Right lobe of liver (tissue), 6 donors: ENCODE results near the gene CYBC1. TPM values are rescaled to one million over a fixed set of nuclear protein-coding genes. Genes with fewer than 3 reads are reported as not detected.

Source experiments
- ATAC-seq, 4 donors: fragments of 200-7000 bp; cut with Tn5 transposase; one replicate each; pipeline ENCODE4 v1.9.1; 2020; ENCODE audit warnings: mild to moderate bottlenecking in 4 of 4, moderate library complexity in 4 of 4
- DNase-seq, 3 donors: peaks; one replicate each; pipeline ENCODE4 v3.0.0-alpha.2; 2020
- H3K27ac ChIP-seq, 3 donors: fragments of 200-600 bp; one replicate each; pipeline ENCODE4 v1.8.0; 2022
- H3K27me3 ChIP-seq, 2 donors: fragments of 200-600 bp; one replicate each; pipeline ENCODE4 v1.8.0; 2022
- H3K36me3 ChIP-seq, 4 donors: fragments of 200-600 bp; sonication (generic) in 1 of 4; one replicate each; pipeline versions ENCODE4 v1.5.1 to v1.8.0; 2017 to 2022; ENCODE audit warnings: control low read depth in 1 of 4
- H3K4me1 ChIP-seq, 4 donors: fragments of 200-600 bp; sonication (generic) in 1 of 4; one replicate each; pipeline versions ENCODE4 v1.5.1 to v1.8.0; 2017 to 2022; ENCODE audit warnings: control low read depth in 1 of 4
- H3K4me3 ChIP-seq, 3 donors: fragments of 200-600 bp; one replicate each; pipeline ENCODE4 v1.8.0; 2022
- H3K9me3 ChIP-seq, 4 donors: fragments of 200-600 bp; sonication (generic) in 1 of 4; one replicate each; pipeline versions ENCODE4 v1.5.1 to v1.8.0; 2017 to 2022; ENCODE audit warnings: control low read depth in 1 of 4
- CTCF ChIP-seq, 4 donors: fragments of 200-600 bp in 3 of 4; fragments of 450-650 bp in 1 of 4; IDR thresholded peaks; one replicate each; pipeline versions ENCODE4 v1.5.1 to v1.8.0; 2016 to 2022; ENCODE audit warnings: antibody characterized with exemption in 4 of 4, mild to moderate bottlenecking in 2 of 4
- POLR2A ChIP-seq: fragments of 450-650 bp; IDR thresholded peaks from one replicate; pipeline ENCODE4 v1.6.1; 2017; ENCODE audit warnings: antibody characterized with exemption, mild to moderate bottlenecking
- WGBS: methylation state at CpG from one replicate; pipeline ENCODE4 v1.1.6; 2018; ENCODE audit warnings: low coverage, low lambda C conversion rate; ENCODE audit not compliant: insufficient coverage; ENCODE audit errors: missing lambda C conversion rate; 5-methylcytosine and 5-hydroxymethylcytosine counted together
- intact Hi-C, 2 donors: fragments of 100-400 bp; cut with DNase I; formaldehyde crosslinking; loops; one replicate each; pipeline versions ENCODE4 v1.11.2 to v1.14.1; 2022
- total RNA-seq, 6 experiments: library from RNA; depleted of rRNA in 2 of 6; stranded (reverse); fragments of >200 nt in 2 of 6; fragmentation: NEBNext Ultra II Directional in 3 of 6; extraction: Animal tissue kit (Norgen Biotek cat#: 25700) in 3 of 6; gene quantifications; one replicate each; pipeline versions ENCODE4 v1.1.0 to v1.2.4, GENCODE V29; 2016 to 2023
- donor health status: DM: no; HTN: yes; CAD: no.
- donor health status: DM: no; HTN: no; CAD: no.
- donor health status: DM: no; HTN: no; CAD: no.
- donor health status: DM: no; HTN: yes; CAD: no.
- donor health status: DM: no; HTN: yes; CAD: no.

The CYBC1 gene
- total RNA-seq, 6 experiments from 2014 or later, result 29.4 to 82.4 (median 46.4) TPM

- no peaks in the 10 kb centered on the region for H3K27me3 ChIP-seq
- DNase-seq (no peak), ATAC-seq (no peak)
- H3K27ac ChIP-seq, result no peak overlapping the region
- no peaks in the 10 kb centered on the region for H3K9me3 ChIP-seq
- intact Hi-C loops, result no loop called here
- no peaks in the 10 kb centered on the region for H3K36me3 ChIP-seq
- H3K4me3 ChIP-seq, result no peak overlapping the region
- peaks cover 0 to 4% (median under 1%) of the 10 kb centered on the region in 4 donors for H3K4me1 ChIP-seq
- no peak for TF ChIP-seq CTCF (IDR thresholded peaks at IDR 0.05)
- TF ChIP-seq POLR2A, result no peak
- WGBS, result 87% methylated on average over 6 of the region's 12 CpGs
Observed at GRCh38 chr17:82495844-82496528, 45.4 kb upstream of the CYBC1 start.

- no peak overlapping the region for H3K4me3 ChIP-seq
- intact Hi-C loops, result no loop called here
- no peaks in the 10 kb centered on the region for H3K27me3 ChIP-seq
- peaks cover 0 to 4% (median under 1%) of the 10 kb centered on the region in 4 donors for H3K4me1 ChIP-seq
- peak overlapping the region in 1 of 3 donors; percentile 43 for H3K27ac ChIP-seq
- H3K36me3 ChIP-seq, result no peaks in the 10 kb centered on the region
- peak; percentile 82 to 85 (median 83) for ATAC-seq
- peak; percentile 76 to 97 (median 88) for TF ChIP-seq CTCF (IDR thresholded peaks at IDR 0.05)
- TF ChIP-seq POLR2A, result no peak
- WGBS, result 5% methylated on average over 11 of the region's 17 CpGs
- DNase-seq, result peak; percentile 88 to 94 (median 91)
- H3K9me3 ChIP-seq, result no peaks in the 10 kb centered on the region
Observed at GRCh38 chr17:82494236-82495055, 43.9 kb upstream of the CYBC1 start.

- DNase-seq, result no peak
- TF ChIP-seq CTCF (IDR thresholded peaks at IDR 0.05), result no peak
- no peak for TF ChIP-seq POLR2A
- Histone ChIP-seq H3K27me3 (no peaks in the 10 kb centered on the region), H3K36me3 (no peaks in the 10 kb centered on the region), H3K27ac (no peak overlapping the region), H3K4me3 (no peak overlapping the region), H3K9me3 (no peaks in the 10 kb centered on the region), H3K4me1 (peaks cover 0 to 4% (median under 1%) of the 10 kb centered on the region in 4 donors)
- ATAC-seq, result no peak
- intact Hi-C loops, result no loop called here
- 83% methylated on average over 4 of the region's 12 CpGs for WGBS
Observed at GRCh38 chr17:82493226-82493781, 42.8 kb upstream of the CYBC1 start.

- Histone ChIP-seq H3K27me3 (no peaks in the 10 kb centered on the region), H3K36me3 (peaks cover 0 to 3% (median 0%) of the 10 kb centered on the region in 4 donors), H3K4me3 (no peak overlapping the region), H3K27ac (no peak overlapping the region), H3K4me1 (peaks cover 0 to 4% (median under 1%) of the 10 kb centered on the region in 4 donors), H3K9me3 (no peaks in the 10 kb centered on the region)
- intact Hi-C loops, result no loop called here
- no peak for DNase-seq
- no peak for ATAC-seq
- WGBS, result 82% methylated on average over 12 of the region's 13 CpGs
- no peak for TF ChIP-seq POLR2A
Observed at GRCh38 chr17:82492643-82493225, 42.2 kb upstream of the CYBC1 start.
